PC-9 (cell line): ENCODE measurements around the gene SMO. TPM values are rescaled to one million over a fixed set of nuclear protein-coding genes. Genes with fewer than 3 reads are reported as not detected.

Source experiments
- BruUV-seq: library from RNA; stranded (reverse); fragments of 400-500 nt; replicated peaks from 2 replicates; lab custom pipeline; 2021; lab: Mats Ljungman, UMichigan
- CTCF ChIA-PET: fragments of 300-600 bp; sonication (Branson Sonifier 250); formaldehyde crosslinking; loops from one replicate; lab custom pipeline; 2022; ENCODE audit warnings: antibody characterized with exemption; lab: Charles Lee
- POLR2A ChIA-PET: fragments of 300-600 bp; sonication (Branson Sonifier 250); formaldehyde crosslinking; loops from one replicate; lab custom pipeline; 2022; ENCODE audit warnings: antibody characterized with exemption; ENCODE audit not compliant: unreplicated experiment; lab: Charles Lee
- DNase-seq, 2 experiments: peaks; one replicate each; pipeline versions ENCODE4 v3.0.0 to v3.0.0-alpha.2; 2015 to 2022; ENCODE audit warnings: mixed read lengths in 1 of 2
- H2AFZ ChIP-seq: fragments of 200-600 bp; sonication (generic); 2 replicates; pipeline ENCODE4 v1.8.1; 2017; ENCODE audit warnings: antibody characterized with exemption
- H3F3A ChIP-seq: fragments of 200-600 bp; sonication (generic); 2 replicates; pipeline ENCODE4 v1.8.1; 2017; ENCODE audit warnings: antibody characterized with exemption, mild to moderate bottlenecking, low read depth; ENCODE audit not compliant: insufficient read depth
- H3K27ac ChIP-seq: fragments of 200-600 bp; sonication (generic); 2 replicates; pipeline ENCODE4 v1.6.1; 2016; ENCODE audit warnings: mixed run types
- H3K27me3 ChIP-seq: fragments of 200-600 bp; sonication (generic); 2 replicates; pipeline ENCODE4 v1.6.1; 2016; ENCODE audit warnings: low read depth, mixed run types; ENCODE audit not compliant: insufficient read depth
- H3K36me3 ChIP-seq: fragments of 200-600 bp; sonication (generic); 2 replicates; pipeline ENCODE4 v1.6.1; 2016; ENCODE audit warnings: low read depth, mixed run types
- H3K4me1 ChIP-seq: fragments of 200-600 bp; sonication (generic); replicated peaks from 2 replicates; pipeline ENCODE4 v1.6.1; 2016; ENCODE audit warnings: mixed run types; ENCODE audit not compliant: insufficient read depth
- H3K4me2 ChIP-seq: fragments of 200-600 bp; sonication (generic); 2 replicates; pipeline ENCODE4 v1.6.1; 2017; ENCODE audit warnings: mixed run types
- H3K4me3 ChIP-seq: fragments of 200-600 bp; sonication (generic); 2 replicates; pipeline ENCODE4 v1.6.1; 2016; ENCODE audit warnings: mixed run types
- H3K79me2 ChIP-seq: fragments of 200-600 bp; sonication (generic); 2 replicates; pipeline ENCODE4 v1.6.1; 2017; ENCODE audit warnings: low read depth, mixed run types
- H3K9me2 ChIP-seq: fragments of 200-600 bp; sonication (generic); 2 replicates; pipeline ENCODE4 v1.8.1; 2017; ENCODE audit warnings: mild to moderate bottlenecking; ENCODE audit not compliant: insufficient read depth
- H3K9me3 ChIP-seq: fragments of 200-600 bp; sonication (generic); 2 replicates; pipeline ENCODE4 v1.8.1; 2016; ENCODE audit warnings: low read depth; ENCODE audit not compliant: insufficient read depth
- H4K20me1 ChIP-seq: fragments of 200-600 bp; sonication (generic); 2 replicates; pipeline ENCODE4 v1.8.1; 2017; ENCODE audit not compliant: insufficient read depth
- CTCF ChIP-seq: fragments of 200-600 bp; sonication (generic); conservative IDR thresholded peaks from 2 replicates; pipeline ENCODE4 v1.6.1; 2017; ENCODE audit warnings: mixed run types, antibody characterized with exemption, mild to moderate bottlenecking, moderate library complexity
- EZH2 ChIP-seq: fragments of 200-600 bp; sonication (generic); IDR thresholded peaks from 2 replicates; pipeline ENCODE4 v1.8.0; 2017; ENCODE audit warnings: antibody characterized with exemption, low read depth
- intact Hi-C: fragments of 100-400 bp; cut with micrococcal nuclease; formaldehyde crosslinking; loops from one replicate; pipeline ENCODE4 v1.10.0; 2022; ENCODE audit not compliant: unreplicated experiment
- total RNA-seq: library from RNA; stranded (reverse); gene quantifications from 2 replicates; pipeline ENCODE4 v1.2.3, GENCODE V29; 2021

Gene SMO
- total RNA-seq, 1 experiment from 2014 or later: 1.2 TPM

GRCh38 chr7:129159539-129159938, 28.9 kb upstream of the SMO start:
- H3K4me1 ChIP-seq: no peaks in the 10 kb centered on the region

GRCh38 chr7:129160161-129160905, 28.1 kb upstream of the SMO start:
- no peaks in the 10 kb centered on the region for H4K20me1 ChIP-seq
- H3K4me1 ChIP-seq: no peaks in the 10 kb centered on the region
- ChIA-PET POLR2A (no interaction called here), CTCF (no interaction called here)
- DNase-seq: no peak
- no peak overlapping the region for H3K4me3 ChIP-seq
- no peaks in the 10 kb centered on the region for H3F3A ChIP-seq
- no peak overlapping the region for H3K27ac ChIP-seq
- no peaks in the 10 kb centered on the region for H3K79me2 ChIP-seq
- TF ChIP-seq EZH2: no peak
- TF ChIP-seq CTCF: no peak
- BruUV-seq: no TSS peak
- no peaks in the 10 kb centered on the region for H3K9me3 ChIP-seq
- no peak overlapping the region for H2AFZ ChIP-seq
- no peaks in the 10 kb centered on the region for H3K27me3 ChIP-seq
- H3K4me2 ChIP-seq: no peak overlapping the region
- no peaks in the 10 kb centered on the region for H3K9me2 ChIP-seq
- no peaks in the 10 kb centered on the region for H3K36me3 ChIP-seq
- intact Hi-C loops: no loop called here

More at GRCh38 chr7:129159539-129159938, 28.9 kb upstream of the SMO start:
- TF ChIP-seq CTCF (no peak), EZH2 (no peak)
- no peaks in the 10 kb centered on the region for H4K20me1 ChIP-seq
- H3F3A ChIP-seq: no peaks in the 10 kb centered on the region
- no peak overlapping the region for H3K4me3 ChIP-seq
- POLR2A ChIA-PET: no interaction called here
- no peaks in the 10 kb centered on the region for H3K36me3 ChIP-seq
- BruUV-seq: no TSS peak
- CTCF ChIA-PET: no interaction called here
- no peak overlapping the region for H2AFZ ChIP-seq
- H3K79me2 ChIP-seq: no peaks in the 10 kb centered on the region
- no peak overlapping the region for H3K4me2 ChIP-seq
- no peaks in the 10 kb centered on the region for H3K27me3 ChIP-seq
- intact Hi-C loops: no loop called here
- H3K27ac ChIP-seq: no peak overlapping the region
- no peak for DNase-seq
- no peaks in the 10 kb centered on the region for H3K9me3 ChIP-seq
- H3K9me2 ChIP-seq: no peaks in the 10 kb centered on the region

GRCh38 chr7:129161524-129162225, 26.8 kb upstream of the SMO start:
- DNase-seq: no peak
- no peak overlapping the region for H2AFZ ChIP-seq
- POLR2A ChIA-PET: no interaction called here
- BruUV-seq: no TSS peak
- no peak overlapping the region for H3K4me2 ChIP-seq
- H3K9me3 ChIP-seq: no peaks in the 10 kb centered on the region
- H3K79me2 ChIP-seq: no peaks in the 10 kb centered on the region
- no peaks in the 10 kb centered on the region for H3K9me2 ChIP-seq
- TF ChIP-seq EZH2 (no peak), CTCF (no peak)
- H3K27me3 ChIP-seq: no peaks in the 10 kb centered on the region
- no peak overlapping the region for H3K27ac ChIP-seq
- no peaks in the 10 kb centered on the region for H3K4me1 ChIP-seq
- no peaks in the 10 kb centered on the region for H3K36me3 ChIP-seq
- no peaks in the 10 kb centered on the region for H4K20me1 ChIP-seq
- H3K4me3 ChIP-seq: no peak overlapping the region
- CTCF ChIA-PET: no interaction called here
- H3F3A ChIP-seq: no peaks in the 10 kb centered on the region
- intact Hi-C loops: no loop called here
